Epithelial cell of proximal tubule (primary cell): ENCODE data around the gene COX11. TPM values are rescaled to one million over a fixed set of nuclear protein-coding genes. Genes with fewer than 3 reads are reported as not detected.

ENCODE experiments used
- DNase-seq: peaks from one replicate; pipeline ENCODE4 v3.0.0-alpha.2; 2011; ENCODE audit warnings: low read depth
- H3K4me3 ChIP-seq: 2 replicates; pipeline ENCODE4 v1.5.1; 2011; ENCODE audit warnings: low read depth, mild to moderate bottlenecking, low read length
- total RNA-seq: library from RNA; depleted of rRNA; stranded (reverse); fragments of >200 nt; gene quantifications from 2 replicates; pipeline ENCODE4 v1.2.3, GENCODE V29; 2015
- TF ChIP-seq, protein P1 (sequence below): conservative IDR thresholded peaks from 2 replicates; pipeline ENCODE4 v1.5.1; 2012; ENCODE audit warnings: low read depth, mild to moderate bottlenecking, low read length

Gene COX11
- total RNA-seq, 1 donor from 2014 or later, result 39.3 TPM

GRCh38 chr17:54916721-54917120 lies 51.7 kb downstream of the COX11 start:
- TF ChIP-seq, protein P1, sequence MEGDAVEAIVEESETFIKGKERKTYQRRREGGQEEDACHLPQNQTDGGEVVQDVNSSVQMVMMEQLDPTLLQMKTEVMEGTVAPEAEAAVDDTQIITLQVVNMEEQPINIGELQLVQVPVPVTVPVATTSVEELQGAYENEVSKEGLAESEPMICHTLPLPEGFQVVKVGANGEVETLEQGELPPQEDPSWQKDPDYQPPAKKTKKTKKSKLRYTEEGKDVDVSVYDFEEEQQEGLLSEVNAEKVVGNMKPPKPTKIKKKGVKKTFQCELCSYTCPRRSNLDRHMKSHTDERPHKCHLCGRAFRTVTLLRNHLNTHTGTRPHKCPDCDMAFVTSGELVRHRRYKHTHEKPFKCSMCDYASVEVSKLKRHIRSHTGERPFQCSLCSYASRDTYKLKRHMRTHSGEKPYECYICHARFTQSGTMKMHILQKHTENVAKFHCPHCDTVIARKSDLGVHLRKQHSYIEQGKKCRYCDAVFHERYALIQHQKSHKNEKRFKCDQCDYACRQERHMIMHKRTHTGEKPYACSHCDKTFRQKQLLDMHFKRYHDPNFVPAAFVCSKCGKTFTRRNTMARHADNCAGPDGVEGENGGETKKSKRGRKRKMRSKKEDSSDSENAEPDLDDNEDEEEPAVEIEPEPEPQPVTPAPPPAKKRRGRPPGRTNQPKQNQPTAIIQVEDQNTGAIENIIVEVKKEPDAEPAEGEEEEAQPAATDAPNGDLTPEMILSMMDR, result no peak
- DNase-seq, result no peak
- H3K4me3 ChIP-seq, result no peak overlapping the region

Other genes starting within 250 kb of the COX11 start
- 71.4 and 81.2 TPM in 2 replicates for gene TOM1L1, start 67.8 kb downstream of the COX11 start, total RNA-seq
- 5.1 and 11.6 TPM in 2 replicates for gene STXBP4, start 111 bp upstream of the COX11 start, total RNA-seq